Midbrain (tissue), 1 donor: ENCODE measurements around the gene FRRS1.
"Not testable (repeated sequence)": the region's sequence is repeated elsewhere in the genome, so short reads cannot be mapped to it uniquely, and the experiment has no call there.

Experiments
- DNase-seq: peaks from one replicate; lab custom pipeline; 2025; lab: John Stamatoyannopoulos, UW

Gene FRRS1

GRCh38 chr1:99766378-99766800, at the start of gene FRRS1:
Gene FRRS1 (minus strand): TSS chr1:99766635. CDS start chr1:99748768, 17,867 bp downstream.
- DNase-seq = peak; percentile 53

GRCh38 chr1:99814373-99814900, 48.0 kb upstream of the FRRS1 start:
- no peak for DNase-seq

- no peak for DNase-seq
Measured at GRCh38 chr1:99811747-99812146, 45.3 kb upstream of the FRRS1 start.

GRCh38 chr1:99811075-99811474, 44.6 kb upstream of the FRRS1 start:
- DNase-seq = no peak

GRCh38 chr1:99808391-99809115, 42.1 kb upstream of the FRRS1 start:
- peak; percentile 81 for DNase-seq

GRCh38 chr1:99806882-99807281, 40.4 kb upstream of the FRRS1 start:
- DNase-seq = no peak

- no peak for DNase-seq
Measured at GRCh38 chr1:99801584-99801983, 35.1 kb upstream of the FRRS1 start.

GRCh38 chr1:99793861-99794260, 27.4 kb upstream of the FRRS1 start:
- DNase-seq = not testable (repeated sequence)

- no peak for DNase-seq
Measured at GRCh38 chr1:99789715-99790114, 23.3 kb upstream of the FRRS1 start.

GRCh38 chr1:99788896-99789295, 22.5 kb upstream of the FRRS1 start:
- DNase-seq = no peak

GRCh38 chr1:99786751-99787501, 20.5 kb upstream of the FRRS1 start:
- no peak for DNase-seq

GRCh38 chr1:99784809-99785255, 18.4 kb upstream of the FRRS1 start:
- DNase-seq = no peak

GRCh38 chr1:99784143-99784542, 17.7 kb upstream of the FRRS1 start:
- DNase-seq = no peak

- DNase-seq = no peak
Measured at GRCh38 chr1:99782920-99783319, 16.5 kb upstream of the FRRS1 start.

- no peak for DNase-seq
Measured at GRCh38 chr1:99782397-99782796, 16.0 kb upstream of the FRRS1 start.

GRCh38 chr1:99781798-99782197, 15.4 kb upstream of the FRRS1 start:
- DNase-seq = no peak

- DNase-seq = no peak
Measured at GRCh38 chr1:99777752-99778151, 11.3 kb upstream of the FRRS1 start.

GRCh38 chr1:99776120-99776519, 9.7 kb upstream of the FRRS1 start:
- DNase-seq = no peak

- no peak for DNase-seq
Measured at GRCh38 chr1:99772809-99773208, 6.4 kb upstream of the FRRS1 start.

- DNase-seq = no peak
Measured at GRCh38 chr1:99771513-99771918, 5.1 kb upstream of the FRRS1 start.

GRCh38 chr1:99768524-99769245, 2.2 kb upstream of the FRRS1 start:
- no peak for DNase-seq

- no peak for DNase-seq
Measured at GRCh38 chr1:99768104-99768503, 1.7 kb upstream of the FRRS1 start.
